SKM-1 (cell line): Measurements from ENCODE around the gene MRPS17.

ENCODE experiments used
- DNase-seq: peaks from one replicate; lab custom pipeline; 2025; ENCODE audit not compliant: unreplicated experiment; lab: John Stamatoyannopoulos, UW

Gene MRPS17

DNA sequence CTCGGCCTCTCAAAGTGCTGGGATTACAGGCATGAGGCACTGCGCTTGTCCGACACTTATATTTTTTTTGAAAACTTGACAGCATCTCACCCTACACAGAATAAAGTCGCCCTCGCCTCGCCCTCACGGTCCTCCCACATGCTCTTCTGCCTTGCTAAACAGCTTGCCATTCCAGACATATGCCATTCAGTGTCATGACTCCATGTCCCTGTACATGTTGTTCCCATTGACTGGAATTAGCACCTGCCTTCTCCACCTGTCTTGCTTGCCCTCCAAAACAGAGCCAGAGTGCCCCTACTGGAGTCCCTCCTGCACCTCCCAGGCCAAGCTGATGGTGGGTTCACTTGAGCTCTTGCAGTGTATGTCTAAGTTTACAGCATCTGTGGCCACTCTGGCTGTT, 18.9 kb downstream of the MRPS17 start:
- no peak for DNase-seq

GRCh38 chr7:55970978-55971377, 19.3 kb downstream of the MRPS17 start:
- DNase-seq, result no peak

DNA sequence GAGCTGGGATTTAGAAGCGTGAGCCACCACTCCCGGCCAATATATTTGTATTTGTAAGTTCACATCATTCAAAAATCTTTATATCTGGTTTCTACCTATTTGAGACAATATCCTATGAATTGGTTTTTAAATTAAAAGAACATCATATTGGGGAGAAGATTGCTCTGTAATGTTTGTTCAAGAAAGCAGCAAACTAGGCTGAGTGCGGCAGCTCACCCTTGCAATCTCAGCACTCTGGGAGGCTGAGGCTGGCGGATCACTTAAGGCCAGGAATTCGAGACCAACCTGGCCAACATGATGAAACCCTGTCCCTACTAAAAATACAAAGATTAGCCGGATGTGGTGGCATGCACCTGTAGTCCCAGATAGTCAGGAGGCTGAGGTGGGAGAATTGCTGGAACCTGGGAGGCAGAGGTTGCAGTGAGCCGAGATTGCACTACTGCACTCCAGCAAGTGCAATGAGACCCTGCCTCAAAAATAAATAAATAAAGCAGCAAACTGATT, 22.1 kb downstream of the MRPS17 start:
- no peak for DNase-seq

DNA sequence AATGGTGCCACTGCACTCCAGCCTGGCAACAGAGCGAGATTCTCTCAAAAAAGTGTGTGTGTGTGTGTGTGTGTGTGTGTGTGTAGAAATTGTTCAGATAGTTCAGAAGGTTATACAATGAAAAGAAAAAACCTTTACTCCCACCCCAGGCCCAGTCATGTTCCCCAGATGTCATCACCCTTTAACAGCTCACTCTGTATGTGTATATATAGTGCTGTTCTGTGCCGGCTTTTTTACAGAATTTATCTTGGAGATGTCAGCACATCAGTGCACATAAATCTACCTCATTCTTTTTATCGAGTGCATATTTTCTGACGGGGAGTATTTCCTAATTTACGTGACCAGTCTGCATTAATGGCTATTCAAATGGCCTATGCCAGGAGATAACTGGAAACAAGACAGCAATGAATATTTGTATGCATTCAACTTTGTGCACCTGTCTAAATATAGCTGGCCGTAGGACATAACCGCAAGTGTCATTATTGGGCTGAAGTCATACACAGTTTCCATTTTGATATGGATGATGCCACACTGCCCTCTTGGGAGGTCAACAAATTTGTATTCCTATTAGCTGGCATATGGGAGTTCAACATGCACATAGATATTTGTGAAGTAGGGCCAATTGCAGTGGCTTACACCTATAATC, 24.4 kb downstream of the MRPS17 start:
- DNase-seq, result no peak

GRCh38 chr7:55977831-55978230, 26.2 kb downstream of the MRPS17 start:
- no peak for DNase-seq

DNA sequence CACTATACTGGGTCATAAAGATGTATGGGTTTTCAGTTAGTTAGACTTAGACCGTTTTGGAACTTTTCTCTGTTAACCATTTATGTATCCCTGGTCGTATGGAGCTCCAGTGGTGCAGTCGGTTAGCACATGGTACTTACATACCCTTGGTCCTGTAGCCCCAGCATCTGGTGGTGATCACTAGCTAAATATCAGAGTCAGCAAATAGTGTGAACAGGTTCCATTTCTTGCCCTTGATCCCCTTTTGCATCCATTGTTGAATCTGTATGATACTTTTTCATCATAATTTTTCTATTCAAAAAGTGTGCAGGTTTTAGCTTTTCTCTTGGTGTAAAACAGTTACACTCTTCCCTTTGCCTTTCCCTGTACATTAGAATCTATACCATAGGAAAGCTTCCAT, 28.6 kb downstream of the MRPS17 start:
- no peak for DNase-seq

DNA sequence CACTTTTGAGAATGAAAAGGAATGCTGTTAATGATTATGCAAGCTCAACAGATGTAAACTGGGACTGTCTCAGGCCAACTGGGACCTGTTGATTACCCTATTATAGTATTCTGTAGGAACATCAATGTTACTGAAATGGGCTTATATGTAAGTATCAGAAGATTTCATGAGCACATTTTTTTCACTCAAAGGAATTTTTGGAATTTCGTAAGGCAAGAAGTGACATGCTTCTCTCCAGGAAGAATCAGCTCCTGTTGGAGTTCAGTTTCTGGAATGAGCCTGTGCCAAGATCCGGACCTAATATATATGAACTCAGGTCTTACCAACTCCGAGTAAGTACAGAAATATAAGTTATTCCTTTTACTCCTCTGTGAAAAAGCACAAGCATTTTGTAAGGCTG, 31.9 kb downstream of the MRPS17 start:
- DNase-seq, result no peak

GRCh38 chr7:55992346-55992745, 40.7 kb downstream of the MRPS17 start:
- no peak for DNase-seq

DNA sequence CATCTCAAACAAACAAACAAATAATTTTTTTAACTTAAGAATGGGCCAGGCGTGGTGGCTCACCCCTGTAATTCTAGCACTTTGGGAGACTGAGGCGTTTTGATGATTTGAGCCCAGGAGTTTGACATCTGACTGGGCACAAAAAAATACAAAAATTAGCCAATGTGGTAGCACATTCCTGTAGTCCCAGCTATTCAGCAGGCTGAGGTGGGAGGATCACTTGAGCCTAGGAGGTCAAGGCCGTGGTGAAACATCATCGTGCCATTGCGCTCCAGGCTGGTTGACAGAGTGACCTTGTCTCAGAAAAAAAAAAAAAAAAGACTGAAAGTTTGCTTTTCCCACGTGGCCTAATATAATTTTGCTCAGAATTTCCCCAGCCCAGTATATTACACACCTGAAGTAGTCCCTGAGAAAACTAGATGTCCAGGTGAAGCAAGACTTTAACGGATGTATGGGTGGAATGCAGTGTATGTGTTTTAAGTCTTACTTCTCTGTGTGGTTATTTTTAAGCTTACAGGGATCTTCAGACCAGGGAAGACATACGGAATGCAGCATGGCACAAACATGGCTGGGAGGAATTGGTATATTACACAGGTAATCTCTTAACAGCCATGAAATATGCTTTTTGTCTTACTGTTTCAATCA, 45.3 kb downstream of the MRPS17 start:
- no peak for DNase-seq

DNA sequence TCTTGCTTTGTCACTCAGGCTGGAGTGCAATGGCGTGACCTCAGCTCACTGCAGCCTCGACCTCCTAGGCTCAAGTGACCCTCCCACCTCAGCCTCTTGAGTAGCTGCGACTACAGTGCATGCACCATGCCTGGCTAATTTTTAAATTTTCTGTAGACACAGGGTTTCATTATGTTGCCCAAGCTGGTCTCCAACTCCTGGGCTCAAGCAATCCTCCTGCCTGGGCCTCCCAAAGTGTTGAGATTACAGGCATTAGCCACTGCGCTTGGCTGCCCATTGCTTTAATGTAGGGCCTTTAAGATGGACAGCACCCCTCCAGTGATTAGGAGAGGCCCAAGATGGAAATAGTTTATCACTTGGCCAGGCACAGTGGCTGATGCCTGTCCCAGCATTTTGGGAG, 52.1 kb downstream of the MRPS17 start:
- DNase-seq, result no peak
